ENCODE measurements around the gene ANKHD1. TPM values are rescaled to one million over a fixed set of nuclear protein-coding genes. Genes with fewer than 3 reads are reported as not detected.
A peak's percentile ranks its signal among the peaks of the same experiment; 100 is the strongest.

ANKHD1 gene
- total RNA-seq, 1 donor from 2014 or later = 120 TPM

DNA sequence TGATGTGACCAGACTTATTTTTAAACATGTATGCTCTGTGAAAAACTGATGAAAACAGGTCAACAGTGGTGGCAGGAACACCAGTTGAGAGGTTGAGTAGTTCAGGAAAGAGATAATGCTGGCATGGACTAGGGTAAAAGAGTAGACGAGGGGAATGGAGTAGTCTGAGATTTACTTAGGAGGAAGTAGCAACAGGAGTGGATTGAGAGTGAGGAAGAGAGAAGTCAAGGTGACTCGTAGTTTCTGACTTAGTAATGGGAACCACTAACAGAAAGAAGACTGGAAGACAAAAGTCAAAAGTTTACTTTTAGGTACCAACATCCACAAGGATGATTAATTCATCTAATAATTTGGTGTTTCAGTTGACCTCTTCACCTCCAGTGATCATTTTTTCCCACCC is 152.0 kb downstream of the ANKHD1 start:
- H3K36me3 Mint-ChIP-seq (ENCODE audit: low read depth) = peaks cover 64% of the 10 kb centered on the region
- H3K27me3 Mint-ChIP-seq (ENCODE audit: low read depth) = no peaks in the 10 kb centered on the region
- H3K9me3 Mint-ChIP-seq = no peaks in the 10 kb centered on the region
- peak overlapping the region; percentile 4 for H3K4me3 Mint-ChIP-seq (ENCODE audit: low read depth)
- peak overlapping the region; percentile 92 for H3K27ac Mint-ChIP-seq
- intact Hi-C loops (cut with micrococcal nuclease) = loop anchor here (1.0 kb wide), 1 partner anchor 19 kb away; no protein-coding TSS in a partner anchor
- peaks cover 51% of the 10 kb centered on the region for H3K4me1 Mint-ChIP-seq (ENCODE audit: low read depth)
- no peak for DNase-seq (ENCODE audit: low spot score)

DNA sequence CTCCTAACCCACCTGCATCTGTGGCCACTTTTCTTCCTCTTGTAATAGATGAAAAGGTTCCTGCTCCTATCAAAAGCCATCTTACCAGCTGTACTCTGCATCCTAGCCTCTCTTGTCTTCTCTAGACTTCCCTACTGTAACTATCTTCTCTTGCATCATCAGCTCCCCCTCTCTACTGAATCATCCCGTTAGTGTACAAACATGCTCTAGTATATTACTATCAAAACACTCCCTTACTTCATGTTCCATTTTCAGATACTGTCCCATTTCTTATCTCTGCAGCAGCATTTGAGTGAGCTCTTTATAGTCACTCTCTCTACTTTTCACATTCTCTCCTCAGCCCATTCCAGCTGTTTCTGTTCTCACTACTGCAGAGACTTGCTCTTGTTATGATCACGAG is 152.8 kb downstream of the ANKHD1 start:
- peaks cover 49% of the 10 kb centered on the region for H3K4me1 Mint-ChIP-seq (ENCODE audit: low read depth)
- intact Hi-C loops (cut with micrococcal nuclease) = loop anchor here (1.0 kb wide), 1 partner anchor 20 kb away; no protein-coding TSS in a partner anchor

DNA sequence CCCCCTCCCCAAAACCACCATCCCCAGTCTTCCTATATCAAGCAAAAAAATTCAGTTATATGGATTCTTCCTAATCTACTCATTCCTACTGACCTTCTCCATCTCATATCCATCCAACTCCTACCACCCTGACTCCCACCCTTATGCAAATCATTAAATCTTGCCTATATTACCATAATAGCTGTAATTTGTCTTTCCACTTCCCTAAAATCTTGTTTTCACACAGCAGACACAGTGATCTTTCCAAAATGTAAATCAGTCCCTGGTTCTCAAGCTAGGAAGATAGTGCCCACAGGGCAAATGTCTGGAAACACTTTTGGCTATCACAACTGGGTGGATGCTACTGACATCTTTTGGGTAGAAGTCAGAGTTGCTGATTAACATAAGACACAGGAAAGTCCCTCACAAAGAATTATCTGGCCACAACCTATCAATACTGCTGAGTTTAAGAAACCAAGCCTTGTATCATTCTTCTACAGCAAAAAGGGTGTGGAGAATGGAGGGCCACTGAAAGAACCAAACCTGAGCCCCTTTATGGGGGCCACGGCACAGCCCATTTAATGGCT is 154.2 kb downstream of the ANKHD1 start:
- intact Hi-C loops (cut with micrococcal nuclease) = loop anchor here (1.0 to 2.0 kb wide), 3 partner anchors 8 to 155 kb away; partner anchors contain the start of genes APBB3, SLC35A4 and TMCO6
- peaks cover 46% of the 10 kb centered on the region for H3K36me3 Mint-ChIP-seq (ENCODE audit: low read depth)
- no peaks in the 10 kb centered on the region for H3K27me3 Mint-ChIP-seq (ENCODE audit: low read depth)
- no peak for DNase-seq (ENCODE audit: low spot score)
- H3K9me3 Mint-ChIP-seq = no peaks in the 10 kb centered on the region
- peaks cover 45% of the 10 kb centered on the region for H3K4me1 Mint-ChIP-seq (ENCODE audit: low read depth)
- peak overlapping the region; percentile 83 for H3K4me3 Mint-ChIP-seq (ENCODE audit: low read depth)
- H3K27ac Mint-ChIP-seq = peak overlapping the region; percentile 73

More for the DNA sequence above, 152.8 kb downstream of the ANKHD1 start:
- Mint-ChIP-seq H3K27ac (peak overlapping the region; percentile 92), H3K9me3 (no peaks in the 10 kb centered on the region), H3K27me3 (ENCODE audit: low read depth) (no peaks in the 10 kb centered on the region), H3K4me3 (ENCODE audit: low read depth) (peak overlapping the region; percentile 40), H3K36me3 (ENCODE audit: low read depth) (peaks cover 56% of the 10 kb centered on the region)
- DNase-seq (ENCODE audit: low spot score) = no peak

DNA sequence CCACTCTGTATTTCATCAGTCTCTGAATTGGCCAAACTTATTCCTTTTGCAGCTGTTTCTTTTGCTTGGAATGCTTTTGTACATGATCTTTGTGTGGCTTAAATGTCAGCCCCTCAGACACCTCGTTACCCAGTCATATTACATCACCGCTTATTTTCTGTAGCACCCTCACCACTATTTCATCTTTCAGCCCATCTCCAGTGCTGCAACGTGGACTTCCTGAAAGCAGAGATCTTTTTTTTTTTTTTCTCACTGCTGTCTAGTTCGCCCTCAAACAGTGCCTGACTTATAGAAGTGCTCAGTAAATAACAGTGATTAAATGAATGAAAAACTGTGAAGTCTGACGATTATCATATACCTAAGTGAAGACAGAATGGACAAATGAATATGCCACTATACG is 154.8 kb downstream of the ANKHD1 start:
- intact Hi-C loops (cut with micrococcal nuclease) = loop anchor here (1.0 to 2.0 kb wide), 3 partner anchors 8 to 154 kb away; partner anchors contain the start of genes APBB3, SLC35A4 and TMCO6
- Mint-ChIP-seq H3K27me3 (ENCODE audit: low read depth) (no peaks in the 10 kb centered on the region), H3K4me1 (ENCODE audit: low read depth) (peaks cover 42% of the 10 kb centered on the region), H3K4me3 (ENCODE audit: low read depth) (peak overlapping the region; percentile 83), H3K36me3 (ENCODE audit: low read depth) (peaks cover 43% of the 10 kb centered on the region), H3K9me3 (no peaks in the 10 kb centered on the region), H3K27ac (peak overlapping the region; percentile 73)
- DNase-seq (ENCODE audit: low spot score) = no peak

DNA sequence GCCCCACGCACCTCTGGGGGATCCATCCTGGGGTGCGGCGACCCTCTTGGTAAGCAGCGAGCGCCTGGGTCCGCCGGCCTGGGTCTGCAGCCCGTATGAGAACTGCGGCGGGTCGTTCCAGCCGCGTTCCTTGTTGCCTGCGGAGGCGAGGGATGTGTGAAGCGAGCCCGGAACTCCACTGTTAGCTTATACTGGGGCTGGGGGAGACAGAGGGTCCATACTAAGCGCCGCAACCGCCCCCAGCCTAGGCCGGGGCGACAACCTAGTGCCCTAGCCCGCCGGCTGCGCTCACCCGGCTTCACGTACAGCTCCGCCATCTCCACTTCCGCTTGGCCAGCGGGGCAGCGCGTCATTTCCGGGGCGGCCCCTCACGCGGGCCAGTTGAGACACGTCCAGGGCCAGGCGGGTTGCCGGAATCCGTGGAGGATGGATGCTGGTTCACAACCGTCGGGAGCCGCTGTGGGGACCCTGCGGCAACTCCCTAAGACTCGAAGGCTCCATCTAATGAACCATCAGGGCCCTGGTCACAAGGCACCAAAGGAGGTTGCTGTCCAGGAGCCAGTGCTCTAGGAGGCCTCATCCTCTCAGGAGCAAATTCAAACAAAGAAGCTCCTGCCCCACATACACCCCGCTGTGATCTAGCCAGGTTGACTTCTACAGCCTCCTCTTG is 155.6 kb downstream of the ANKHD1 start, which contains the start of gene SRA1:
Gene SRA1 (minus strand): TSS at position 338 of the 670 bp plus-strand sequence. CDS start 21 bp downstream, at position 317.
- H3K36me3 Mint-ChIP-seq (ENCODE audit: low read depth) = peaks cover 41% of the 10 kb centered on the region
- peaks cover 41% of the 10 kb centered on the region for H3K4me1 Mint-ChIP-seq (ENCODE audit: low read depth)
- no peaks in the 10 kb centered on the region for H3K27me3 Mint-ChIP-seq (ENCODE audit: low read depth)
- intact Hi-C loops (cut with micrococcal nuclease) = loop anchor here (1.0 to 2.0 kb wide), 3 partner anchors 10 to 154 kb away; partner anchors contain the start of genes EIF4EBP3 and TMCO6
- peak within 1 kb of the TSS; percentile 82 for H3K27ac Mint-ChIP-seq
- peak within 1 kb of the TSS; percentile 83 for H3K4me3 Mint-ChIP-seq (ENCODE audit: low read depth)
- DNase-seq (ENCODE audit: low spot score) = peak; percentile 84
- no peaks in the 10 kb centered on the region for H3K9me3 Mint-ChIP-seq

DNA sequence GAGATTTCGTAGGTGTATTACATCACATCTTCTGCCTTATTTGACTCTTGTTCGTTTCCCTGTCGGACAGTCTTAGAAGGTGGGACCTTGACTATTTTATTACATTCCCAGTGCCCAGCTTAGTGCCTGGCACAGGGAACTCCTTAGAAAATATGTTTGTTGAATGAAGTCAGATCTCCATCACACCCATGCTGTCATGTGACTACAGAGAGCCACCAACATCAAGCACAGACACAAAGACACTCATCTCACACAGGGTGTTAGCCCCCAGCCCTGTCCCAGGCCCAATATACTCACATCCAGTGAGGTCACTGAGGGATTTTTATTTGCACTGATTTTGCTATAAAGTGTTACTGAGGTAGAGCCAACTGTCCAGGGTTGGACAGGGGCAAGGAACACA is 156.3 kb downstream of the ANKHD1 start:
- Mint-ChIP-seq H3K4me3 (ENCODE audit: low read depth) (peak overlapping the region; percentile 83), H3K4me1 (ENCODE audit: low read depth) (peaks cover 41% of the 10 kb centered on the region), H3K36me3 (ENCODE audit: low read depth) (peaks cover 38% of the 10 kb centered on the region), H3K27ac (peak overlapping the region; percentile 82), H3K9me3 (no peaks in the 10 kb centered on the region), H3K27me3 (ENCODE audit: low read depth) (no peaks in the 10 kb centered on the region)
- intact Hi-C loops (cut with micrococcal nuclease) = loop anchor here (1.0 to 2.0 kb wide), 3 partner anchors 11 to 153 kb away; partner anchors contain the start of genes EIF4EBP3 and TMCO6
- no peak for DNase-seq (ENCODE audit: low spot score)

DNA sequence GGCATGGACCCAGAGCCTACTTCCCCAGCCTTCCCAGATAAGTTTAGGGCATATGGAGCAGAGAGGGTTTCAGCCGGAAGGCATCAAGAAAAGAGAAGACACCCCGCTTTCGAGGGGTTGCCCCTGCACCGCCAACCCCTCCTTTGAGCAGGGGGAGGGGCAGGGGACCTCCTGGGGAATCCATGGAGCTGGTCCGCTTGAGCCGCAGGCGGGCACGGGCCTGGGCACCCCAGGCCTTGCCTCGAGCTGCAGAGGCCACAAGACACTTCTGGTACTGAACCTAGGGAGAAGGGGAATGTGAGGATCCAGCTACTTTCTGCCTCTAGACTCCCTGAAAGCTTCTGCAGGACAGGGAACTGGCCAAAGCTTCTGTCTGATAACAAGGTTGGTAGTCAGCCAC is 156.9 kb downstream of the ANKHD1 start:
- Mint-ChIP-seq H3K27ac (no peak overlapping the region), H3K36me3 (ENCODE audit: low read depth) (peaks cover 32% of the 10 kb centered on the region), H3K4me3 (ENCODE audit: low read depth) (no peak overlapping the region), H3K27me3 (ENCODE audit: low read depth) (no peaks in the 10 kb centered on the region), H3K4me1 (ENCODE audit: low read depth) (peaks cover 36% of the 10 kb centered on the region), H3K9me3 (no peaks in the 10 kb centered on the region)
- intact Hi-C loops (cut with micrococcal nuclease) = no loop called here
- DNase-seq (ENCODE audit: low spot score) = no peak

DNA sequence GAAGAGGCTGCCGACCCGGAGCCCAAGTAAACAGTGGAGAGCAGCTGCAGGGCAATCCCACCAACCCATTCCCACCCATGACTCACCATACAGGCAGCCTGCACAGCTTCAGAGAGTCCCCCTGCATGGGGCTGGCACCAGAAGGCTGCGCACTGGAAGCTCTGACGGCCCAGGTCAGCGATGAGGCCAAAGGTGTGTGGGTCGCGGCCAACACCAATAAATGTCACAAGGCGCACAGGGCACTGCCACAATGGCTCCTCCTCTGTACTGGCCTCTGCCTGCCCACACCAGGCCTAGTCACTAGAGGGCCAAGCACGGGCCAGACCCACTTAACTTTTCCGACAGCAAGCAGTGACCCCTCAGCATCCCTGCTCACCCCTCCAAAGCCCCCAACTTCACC is 158.6 kb downstream of the ANKHD1 start:
- Mint-ChIP-seq H3K4me1 (ENCODE audit: low read depth) (peaks cover 31% of the 10 kb centered on the region), H3K27me3 (ENCODE audit: low read depth) (no peaks in the 10 kb centered on the region), H3K4me3 (ENCODE audit: low read depth) (no peak overlapping the region), H3K27ac (no peak overlapping the region), H3K36me3 (ENCODE audit: low read depth) (peaks cover 30% of the 10 kb centered on the region), H3K9me3 (no peaks in the 10 kb centered on the region)
- intact Hi-C loops (cut with micrococcal nuclease) = no loop called here
- no peak for DNase-seq (ENCODE audit: low spot score)

DNA sequence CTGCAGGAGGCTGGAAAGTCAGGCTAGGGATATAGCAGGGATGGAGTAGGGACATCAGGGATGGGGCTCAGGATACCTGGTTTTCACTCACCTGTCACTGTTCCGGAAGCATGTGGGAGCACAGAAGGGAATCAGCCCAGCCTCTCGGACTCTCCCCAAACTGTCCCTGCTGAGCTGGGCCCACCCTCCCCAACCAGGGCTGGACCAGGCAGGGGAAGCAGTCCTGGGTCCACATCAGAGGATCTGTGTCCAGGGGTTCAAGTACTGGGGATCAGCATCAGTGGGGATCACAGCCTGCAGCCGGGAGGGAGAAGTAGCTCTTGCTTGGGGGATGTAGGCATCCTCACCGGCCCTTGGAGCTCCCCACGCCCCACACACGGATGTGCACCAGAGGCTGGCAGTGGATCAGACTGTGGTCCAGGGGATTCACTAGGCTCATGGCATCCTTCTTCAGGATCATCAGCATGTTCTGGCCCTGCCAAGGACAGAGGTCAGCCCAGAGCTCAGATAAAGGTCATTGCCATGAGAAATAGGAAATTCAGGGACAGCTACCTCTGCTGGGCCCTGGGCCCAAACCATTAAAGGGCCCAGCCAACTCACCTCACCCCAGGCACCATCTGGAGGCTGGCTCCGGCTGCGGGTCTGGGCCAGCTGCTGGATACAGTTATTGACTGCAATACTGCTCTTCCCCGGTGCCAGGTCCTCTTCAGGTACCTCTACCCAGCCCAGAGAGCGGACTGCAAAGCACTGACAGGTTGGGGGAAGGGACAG is 160.3 kb downstream of the ANKHD1 start:
- no peaks in the 10 kb centered on the region for H3K9me3 Mint-ChIP-seq
- no peaks in the 10 kb centered on the region for H3K27me3 Mint-ChIP-seq (ENCODE audit: low read depth)
- no peak overlapping the region for H3K4me3 Mint-ChIP-seq (ENCODE audit: low read depth)
- H3K27ac Mint-ChIP-seq = no peak overlapping the region
- no peak for DNase-seq (ENCODE audit: low spot score)
- H3K36me3 Mint-ChIP-seq (ENCODE audit: low read depth) = peaks cover 28% of the 10 kb centered on the region
- peaks cover 29% of the 10 kb centered on the region for H3K4me1 Mint-ChIP-seq (ENCODE audit: low read depth)
- intact Hi-C loops (cut with micrococcal nuclease) = no loop called here

DNA sequence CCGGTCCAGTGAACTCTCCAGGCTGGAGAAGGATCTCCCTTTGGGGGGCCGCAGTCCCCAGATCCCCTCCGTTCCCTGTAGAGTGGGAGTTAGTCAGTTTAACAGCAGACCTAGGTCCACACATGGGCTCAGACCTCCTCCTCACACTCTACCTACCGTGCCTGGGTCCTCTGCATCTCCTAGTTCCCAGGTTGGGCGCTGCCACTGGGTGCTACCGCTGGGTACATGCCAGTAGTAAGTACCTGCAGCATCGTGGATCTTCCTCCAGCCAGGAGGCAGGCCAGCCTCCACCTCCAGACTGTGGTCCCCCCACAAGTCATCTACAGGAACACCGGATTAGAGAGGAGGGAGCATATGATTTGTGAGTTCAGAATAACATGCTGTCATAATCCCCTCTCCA is 162.0 kb downstream of the ANKHD1 start:
- no peak for DNase-seq (ENCODE audit: low spot score)
- H3K36me3 Mint-ChIP-seq (ENCODE audit: low read depth) = peaks cover 37% of the 10 kb centered on the region
- H3K9me3 Mint-ChIP-seq = no peaks in the 10 kb centered on the region
- peak overlapping the region; percentile 96 for H3K4me3 Mint-ChIP-seq (ENCODE audit: low read depth)
- peak overlapping the region; percentile 89 for H3K27ac Mint-ChIP-seq
- H3K4me1 Mint-ChIP-seq (ENCODE audit: low read depth) = peaks cover 25% of the 10 kb centered on the region
- H3K27me3 Mint-ChIP-seq (ENCODE audit: low read depth) = no peaks in the 10 kb centered on the region
- intact Hi-C loops (cut with micrococcal nuclease) = no loop called here

DNA sequence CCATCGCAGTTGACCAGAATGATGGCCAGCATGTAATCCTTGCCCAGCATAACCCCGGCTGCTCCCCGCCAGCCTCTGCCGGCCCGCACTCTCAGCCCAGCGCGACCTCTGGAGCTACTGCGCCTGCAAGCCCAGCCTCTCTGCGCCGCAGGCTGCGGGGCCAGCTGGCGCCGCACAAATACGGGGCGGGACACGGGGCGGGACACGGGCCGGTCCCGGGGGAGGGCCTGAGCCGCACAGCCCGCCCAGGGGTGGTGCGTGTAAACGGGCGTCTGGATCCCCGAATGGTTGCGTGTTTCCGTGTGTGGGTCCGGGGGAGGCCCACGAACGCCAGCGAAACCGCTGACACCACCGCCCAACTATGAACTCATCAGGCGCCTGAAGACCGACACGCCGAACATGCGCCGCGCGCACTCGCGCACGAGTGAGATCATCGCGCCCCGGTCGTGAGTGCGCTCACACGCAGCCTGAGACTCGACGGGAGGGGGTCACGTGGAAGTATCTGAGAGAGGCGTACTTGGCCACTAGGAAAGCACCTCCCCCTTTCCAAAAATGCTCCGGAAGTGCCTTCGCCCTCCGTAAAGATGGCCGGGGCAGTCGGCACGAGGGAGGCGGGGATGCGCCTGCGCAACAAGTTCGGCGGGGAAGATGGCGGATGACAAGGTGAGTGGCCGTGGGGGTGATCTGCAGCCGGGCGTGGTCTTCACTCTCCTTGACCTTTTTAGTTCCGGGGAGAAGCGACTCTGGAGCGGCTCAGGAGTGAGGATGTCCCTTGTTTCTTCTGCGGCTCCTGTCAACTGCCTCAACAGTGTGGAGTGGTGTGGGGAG is 162.8 kb downstream of the ANKHD1 start, which contains the start of the genes APBB3 and SLC35A4:
Gene APBB3 (minus strand): TSS at position 403 of the 828 bp plus-strand sequence. CDS start 353 bp downstream, at position 50.
Gene SLC35A4 (plus strand): TSS at position 633 of the 828 bp plus-strand sequence. CDS start 2,342 bp downstream, outside the sequence.
- Mint-ChIP-seq H3K36me3 (ENCODE audit: low read depth) (peaks cover 39% of the 10 kb centered on the region), H3K4me1 (ENCODE audit: low read depth) (peaks cover 33% of the 10 kb centered on the region), H3K9me3 (no peaks in the 10 kb centered on the region), H3K27ac (peak within 1 kb of the TSS; percentile 95), H3K27me3 (ENCODE audit: low read depth) (no peaks in the 10 kb centered on the region), H3K4me3 (ENCODE audit: low read depth) (peak within 1 kb of the TSS; percentile 96)
- intact Hi-C loops (cut with micrococcal nuclease) = loop anchor here (1.0 kb wide), 4 partner anchors 8 to 163 kb away; partner anchors contain the start of genes ANKHD1, HARS1, HARS2 and TMCO6
- peak; percentile 97 for DNase-seq (ENCODE audit: low spot score)
